ENCODE data around the gene POLR3K. TPM values are rescaled to one million over a fixed set of nuclear protein-coding genes. Genes with fewer than 3 reads are reported as not detected.
"Not testable (repeated sequence)": the region's sequence is repeated elsewhere in the genome, so short reads cannot be mapped to it uniquely, and the experiment has no call there.

POLR3K gene
- total and polyA plus RNA-seq, 3 experiments from 2014 or later: 35.1 to 63.9 (median 63.6) TPM

GRCh38 chr16:41439-42068 is 11.9 kb downstream of the POLR3K start:
- peaks cover 0 to 49% (median 13%) of the 10 kb centered on the region in 3 donors for H3K36me3 Mint-ChIP-seq
- H3K27me3 Mint-ChIP-seq: no peaks in the 10 kb centered on the region
- DNase-seq: no peak
- Histone ChIP-seq H3K27ac (ENCODE audit: low read depth, low read length) (no peak overlapping the region), H3K4me3 (ENCODE audit: low read length) (no peak overlapping the region), H3K36me3 (ENCODE audit: insufficient read depth, low read length) (peaks cover 16% of the 10 kb centered on the region), H3K4me1 (ENCODE audit: insufficient read depth, low read length) (peaks cover 12% of the 10 kb centered on the region), H3K9me3 (ENCODE audit: low read length) (no peaks in the 10 kb centered on the region), H3K27me3 (ENCODE audit: insufficient read depth, low read length, poor library complexity, severe bottlenecking) (no peaks in the 10 kb centered on the region)
- peaks cover 33 to 49% (median 42%) of the 10 kb centered on the region in 3 donors for H3K4me1 Mint-ChIP-seq
- H3K9me3 Mint-ChIP-seq: no peaks in the 10 kb centered on the region
- CTCF ChIA-PET: interaction anchor here (0.8 kb wide), 1 partner anchor 24 kb away, joined by 3 read pairs; no protein-coding TSS in a partner anchor
- no peak overlapping the region for H3K4me3 Mint-ChIP-seq
- peak overlapping the region in 3 of 8 donors; percentile 42 to 72 (median 63) for H3K27ac Mint-ChIP-seq
- POLR2A ChIA-PET: no interaction called here

- ChIA-PET CTCF (interaction anchor here (1.4 to 2.1 kb wide), 3 partner anchors 10 to 58 kb away, joined by 3 to 10 read pairs (median 4); no protein-coding TSS in a partner anchor), POLR2A (interaction anchor here (1.1 kb wide), 1 partner anchor 14 kb away, joined by 5 read pairs; the partner anchor contains the start of genes POLR3K and SNRNP25)
- peaks cover 0 to 29% (median 12%) of the 10 kb centered on the region in 3 donors for H3K36me3 Mint-ChIP-seq
- H3K9me3 ChIP-seq (ENCODE audit: low read length): no peaks in the 10 kb centered on the region
- no peaks in the 10 kb centered on the region for H3K9me3 Mint-ChIP-seq
- H3K27me3 ChIP-seq (ENCODE audit: insufficient read depth, low read length, poor library complexity, severe bottlenecking): no peaks in the 10 kb centered on the region
- peak overlapping the region in 4 of 7 donors; percentile 15 to 61 (median 43) for H3K4me3 Mint-ChIP-seq
- peaks cover 12% of the 10 kb centered on the region for H3K4me1 ChIP-seq (ENCODE audit: insufficient read depth, low read length)
- peaks cover 34 to 49% (median 41%) of the 10 kb centered on the region in 3 donors for H3K4me1 Mint-ChIP-seq
- no peaks in the 10 kb centered on the region for H3K27me3 Mint-ChIP-seq
- H3K36me3 ChIP-seq (ENCODE audit: insufficient read depth, low read length): peaks cover under 1% of the 10 kb centered on the region
- peak overlapping the region; percentile 75 to 92 (median 88) for H3K27ac Mint-ChIP-seq
- peak overlapping the region; percentile 38 for H3K27ac ChIP-seq (ENCODE audit: low read depth, low read length)
- no peak overlapping the region for H3K4me3 ChIP-seq (ENCODE audit: low read length)
- DNase-seq: peak; percentile 32 to 81 (median 52)
Observed at GRCh38 chr16:38941-39892, 14.2 kb downstream of the POLR3K start.

GRCh38 chr16:38206-38605 is 15.2 kb downstream of the POLR3K start:
- CTCF ChIA-PET: interaction anchor here (1.5 to 2.1 kb wide), 2 partner anchors 27 to 59 kb away, joined by 4 to 10 read pairs; no protein-coding TSS in a partner anchor
- not testable (repeated sequence) for H3K4me3 Mint-ChIP-seq; H3K36me3 ChIP-seq (ENCODE audit: insufficient read depth, low read length); H3K27ac ChIP-seq (ENCODE audit: low read depth, low read length); H3K27me3 ChIP-seq (ENCODE audit: insufficient read depth, low read length, poor library complexity, severe bottlenecking); DNase-seq; H3K27me3 Mint-ChIP-seq; H3K9me3 Mint-ChIP-seq; H3K4me3 ChIP-seq (ENCODE audit: low read length); H3K9me3 ChIP-seq (ENCODE audit: low read length)
- Mint-ChIP-seq H3K4me1 (peaks cover 30 to 48% (median 42%) of the 10 kb centered on the region in 3 donors), H3K36me3 (peaks cover 0 to 22% (median 6%) of the 10 kb centered on the region in 3 donors), H3K27ac (peak overlapping the region in 5 of 8 donors; percentile 40 to 89 (median 68))
- H3K4me1 ChIP-seq (ENCODE audit: insufficient read depth, low read length): peaks cover 12% of the 10 kb centered on the region
- POLR2A ChIA-PET: interaction anchor here (1.1 kb wide), 1 partner anchor 15 kb away, joined by 5 read pairs; the partner anchor contains the start of genes POLR3K and SNRNP25

- no peak overlapping the region for H3K27ac Mint-ChIP-seq
Observed at GRCh38 chr16:37511-37910, 15.9 kb downstream of the POLR3K start.

GRCh38 chr16:36336-36984 is 16.9 kb downstream of the POLR3K start:
- no peaks in the 10 kb centered on the region for H3K9me3 ChIP-seq (ENCODE audit: low read length)
- peak overlapping the region in 1 of 7 donors; percentile 29 for H3K4me3 Mint-ChIP-seq
- no peaks in the 10 kb centered on the region for H3K27me3 ChIP-seq (ENCODE audit: insufficient read depth, low read length, poor library complexity, severe bottlenecking)
- no peak overlapping the region for H3K27ac ChIP-seq (ENCODE audit: low read depth, low read length)
- H3K36me3 Mint-ChIP-seq: peaks cover 0 to 6% (median 0%) of the 10 kb centered on the region in 3 donors
- ChIA-PET CTCF (no interaction called here), POLR2A (no interaction called here)
- H3K4me1 Mint-ChIP-seq: peaks cover 16 to 33% (median 28%) of the 10 kb centered on the region in 3 donors
- peaks cover 12% of the 10 kb centered on the region for H3K4me1 ChIP-seq (ENCODE audit: insufficient read depth, low read length)
- H3K27ac Mint-ChIP-seq: peak overlapping the region in 3 of 8 donors; percentile 17 to 83 (median 70)
- H3K27me3 Mint-ChIP-seq: no peaks in the 10 kb centered on the region
- no peaks in the 10 kb centered on the region for H3K36me3 ChIP-seq (ENCODE audit: insufficient read depth, low read length)
- no peak overlapping the region for H3K4me3 ChIP-seq (ENCODE audit: low read length)
- no peak for DNase-seq
- H3K9me3 Mint-ChIP-seq: no peaks in the 10 kb centered on the region

More at GRCh38 chr16:37511-37910, 15.9 kb downstream of the POLR3K start:
- Histone ChIP-seq H3K4me1 (ENCODE audit: insufficient read depth, low read length) (peaks cover 12% of the 10 kb centered on the region), H3K4me3 (ENCODE audit: low read length) (no peak overlapping the region), H3K27ac (ENCODE audit: low read depth, low read length) (no peak overlapping the region), H3K9me3 (ENCODE audit: low read length) (no peaks in the 10 kb centered on the region), H3K27me3 (ENCODE audit: insufficient read depth, low read length, poor library complexity, severe bottlenecking) (no peaks in the 10 kb centered on the region), H3K36me3 (ENCODE audit: insufficient read depth, low read length) (no peaks in the 10 kb centered on the region)
- peaks cover 0 to 15% (median 0%) of the 10 kb centered on the region in 3 donors for H3K36me3 Mint-ChIP-seq
- H3K4me1 Mint-ChIP-seq: peaks cover 24 to 41% (median 37%) of the 10 kb centered on the region in 3 donors
- H3K4me3 Mint-ChIP-seq: no peak overlapping the region
- H3K27me3 Mint-ChIP-seq: no peaks in the 10 kb centered on the region
- no peak for DNase-seq
- CTCF ChIA-PET: no interaction called here
- no peaks in the 10 kb centered on the region for H3K9me3 Mint-ChIP-seq
- POLR2A ChIA-PET: no interaction called here

- Mint-ChIP-seq H3K4me1 (peaks cover 16 to 28% (median 27%) of the 10 kb centered on the region in 3 donors), H3K4me3 (peak overlapping the region in 1 of 7 donors; percentile 29), H3K36me3 (peaks cover 0 to 4% (median 0%) of the 10 kb centered on the region in 3 donors), H3K27ac (peak overlapping the region in 2 of 8 donors; percentile 17 to 61), H3K27me3 (no peaks in the 10 kb centered on the region), H3K9me3 (no peaks in the 10 kb centered on the region)
- H3K27me3 ChIP-seq (ENCODE audit: insufficient read depth, low read length, poor library complexity, severe bottlenecking): no peaks in the 10 kb centered on the region
- H3K4me1 ChIP-seq (ENCODE audit: insufficient read depth, low read length): peaks cover 12% of the 10 kb centered on the region
- no peaks in the 10 kb centered on the region for H3K36me3 ChIP-seq (ENCODE audit: insufficient read depth, low read length)
- no peak for DNase-seq
- POLR2A ChIA-PET: no interaction called here
- H3K27ac ChIP-seq (ENCODE audit: low read depth, low read length): no peak overlapping the region
- no peaks in the 10 kb centered on the region for H3K9me3 ChIP-seq (ENCODE audit: low read length)
- H3K4me3 ChIP-seq (ENCODE audit: low read length): no peak overlapping the region
- CTCF ChIA-PET: interaction anchor here (1.9 kb wide), 1 partner anchor 18 kb away, joined by 4 read pairs; the partner anchor contains the start of genes POLR3K and SNRNP25
Observed at GRCh38 chr16:35678-36305, 17.6 kb downstream of the POLR3K start.

- Histone ChIP-seq H3K4me1 (ENCODE audit: insufficient read depth, low read length) (peaks cover 12% of the 10 kb centered on the region), H3K36me3 (ENCODE audit: insufficient read depth, low read length) (no peaks in the 10 kb centered on the region), H3K27ac (ENCODE audit: low read depth, low read length) (no peak overlapping the region), H3K9me3 (ENCODE audit: low read length) (no peaks in the 10 kb centered on the region), H3K27me3 (ENCODE audit: insufficient read depth, low read length, poor library complexity, severe bottlenecking) (no peaks in the 10 kb centered on the region), H3K4me3 (ENCODE audit: low read length) (no peak overlapping the region)
- H3K9me3 Mint-ChIP-seq: no peaks in the 10 kb centered on the region
- H3K4me3 Mint-ChIP-seq: no peak overlapping the region
- no peak for DNase-seq
- peaks cover 0 to 4% (median 0%) of the 10 kb centered on the region in 3 donors for H3K36me3 Mint-ChIP-seq
- peaks cover 16 to 28% (median 26%) of the 10 kb centered on the region in 3 donors for H3K4me1 Mint-ChIP-seq
- POLR2A ChIA-PET: no interaction called here
- CTCF ChIA-PET: interaction anchor here (1.9 kb wide), 1 partner anchor 19 kb away, joined by 4 read pairs; the partner anchor contains the start of genes POLR3K and SNRNP25
- H3K27ac Mint-ChIP-seq: no peak overlapping the region
- no peaks in the 10 kb centered on the region for H3K27me3 Mint-ChIP-seq
Observed at GRCh38 chr16:35011-35677, 18.3 kb downstream of the POLR3K start.

Measured in CD8-positive, alpha-beta memory T cell (primary cell).